HG03103 (cell line): ENCODE data around the gene CDK18.

Source experiments
- ATAC-seq: cut with Tn5 transposase; IDR thresholded peaks from one replicate; pipeline ENCODE4 v1.9.1; 2021; ENCODE audit warnings: low read depth; ENCODE audit not compliant: unreplicated experiment

The CDK18 gene

DNA sequence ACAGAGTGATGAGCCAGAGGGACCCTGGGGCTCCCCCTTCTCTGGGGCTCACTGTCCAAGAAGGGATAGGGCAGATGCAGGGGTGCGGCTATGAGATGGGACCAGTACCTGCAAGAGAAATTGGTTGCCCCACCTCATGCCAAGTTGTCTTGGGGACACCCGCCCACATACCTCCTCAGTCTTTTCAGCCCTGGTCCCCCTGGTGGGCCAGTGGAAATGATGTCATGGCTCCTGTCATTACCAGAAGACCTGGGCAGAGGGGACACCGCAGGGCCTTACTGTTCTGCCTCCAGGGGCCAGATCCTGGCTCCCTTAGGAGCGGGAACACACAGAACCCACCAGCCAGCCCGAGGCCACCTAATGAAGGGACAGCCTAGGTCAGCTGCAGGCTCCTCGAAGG is 63.2 kb downstream of the CDK18 start:
- ATAC-seq = no peak

DNA sequence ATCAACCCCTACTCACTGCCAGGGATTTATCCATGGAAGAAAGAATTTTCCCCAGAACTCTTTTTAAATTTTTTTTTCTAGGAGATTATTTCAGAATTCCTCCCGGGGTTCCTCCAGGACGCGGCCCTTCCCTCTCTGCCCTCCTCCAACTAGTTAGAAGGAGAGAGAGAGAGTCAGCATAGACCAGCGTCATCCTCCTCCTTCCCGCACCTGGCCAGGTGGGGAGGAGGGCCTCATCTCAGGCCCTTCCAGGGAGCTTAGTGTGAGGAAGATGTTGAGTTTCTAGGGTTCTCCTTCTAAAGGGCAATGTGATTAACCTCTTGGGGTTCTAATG is 63.6 kb downstream of the CDK18 start:
- ATAC-seq = no peak

DNA sequence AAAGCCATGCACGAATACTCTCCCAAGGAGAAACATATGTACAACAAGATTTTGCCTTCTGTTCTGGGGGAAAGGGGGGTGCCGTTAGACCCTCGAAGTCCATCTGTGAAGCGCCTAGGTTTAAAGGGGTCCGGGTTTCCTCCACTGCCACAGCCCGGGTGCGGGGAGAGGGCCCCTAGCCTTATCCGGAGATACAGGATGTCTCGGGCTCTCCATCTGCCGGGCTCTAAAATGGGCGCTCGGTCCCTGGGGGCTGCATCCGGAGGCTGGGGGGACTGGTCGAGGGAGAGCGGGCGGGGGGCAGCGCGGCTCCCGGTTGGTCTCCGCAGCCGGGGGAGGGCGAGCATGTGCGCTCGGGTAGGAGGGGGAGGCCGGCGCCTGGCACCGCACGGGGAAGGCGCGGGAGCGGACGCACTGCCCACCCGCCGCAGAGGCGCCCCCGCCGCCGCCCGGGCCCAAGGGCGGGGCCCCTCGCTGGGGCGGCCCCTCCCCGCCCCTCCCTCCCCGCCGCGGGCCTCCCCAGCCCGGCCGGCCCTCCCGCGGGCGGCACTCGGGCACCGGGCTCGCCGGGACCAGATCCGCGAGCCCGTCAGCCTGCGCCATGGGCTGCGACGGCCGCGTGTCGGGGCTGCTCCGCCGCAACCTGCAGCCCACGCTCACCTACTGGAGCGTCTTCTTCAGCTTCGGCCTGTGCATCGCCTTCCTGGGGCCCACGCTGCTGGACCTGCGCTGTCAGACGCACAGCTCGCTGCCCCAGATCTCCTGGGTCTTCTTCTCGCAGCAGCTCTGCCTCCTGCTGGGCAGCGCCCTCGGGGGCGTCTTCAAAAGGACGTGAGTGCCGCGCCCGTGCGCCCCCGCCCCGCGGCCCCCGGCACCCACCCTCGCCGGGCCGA is 64.2 kb downstream of the CDK18 start:
- ATAC-seq = no peak

DNA sequence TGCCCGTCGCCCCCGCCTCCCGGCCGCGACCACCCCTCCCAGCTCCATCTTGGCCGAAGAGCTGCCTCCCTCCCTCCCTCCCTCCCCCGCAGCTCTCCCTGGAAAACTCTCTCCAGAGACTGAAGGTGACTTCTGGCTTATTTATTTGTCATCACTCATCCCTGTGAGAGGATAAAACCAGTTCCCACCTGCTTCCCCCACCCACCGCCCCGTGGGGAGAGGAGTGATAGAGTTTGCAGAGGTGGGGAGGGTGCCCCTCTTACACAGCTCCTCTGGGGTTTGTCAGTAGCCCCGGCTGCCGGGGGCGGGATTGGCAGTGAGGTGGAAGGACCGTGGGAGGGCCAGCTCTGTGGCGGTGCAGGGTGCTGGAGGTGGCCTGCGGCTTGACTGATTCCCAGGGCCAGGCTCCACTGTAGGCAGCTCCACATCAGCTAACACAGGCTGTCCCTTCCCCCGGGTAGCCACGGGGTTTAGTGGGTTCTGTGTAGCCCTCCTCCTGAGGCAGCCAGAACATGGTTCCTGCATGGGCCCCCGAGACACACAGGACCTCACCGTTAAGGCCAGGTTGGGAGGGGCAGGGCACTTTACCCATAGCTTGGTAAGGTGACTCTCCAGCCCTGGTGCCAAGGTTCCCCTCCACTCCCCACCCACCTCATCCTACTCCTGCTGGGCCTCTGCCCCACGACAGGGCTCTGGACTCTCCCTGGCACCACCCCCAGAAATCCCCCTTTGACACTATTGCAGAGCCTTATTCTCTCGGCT is 65.1 kb downstream of the CDK18 start:
- ATAC-seq = no peak

DNA sequence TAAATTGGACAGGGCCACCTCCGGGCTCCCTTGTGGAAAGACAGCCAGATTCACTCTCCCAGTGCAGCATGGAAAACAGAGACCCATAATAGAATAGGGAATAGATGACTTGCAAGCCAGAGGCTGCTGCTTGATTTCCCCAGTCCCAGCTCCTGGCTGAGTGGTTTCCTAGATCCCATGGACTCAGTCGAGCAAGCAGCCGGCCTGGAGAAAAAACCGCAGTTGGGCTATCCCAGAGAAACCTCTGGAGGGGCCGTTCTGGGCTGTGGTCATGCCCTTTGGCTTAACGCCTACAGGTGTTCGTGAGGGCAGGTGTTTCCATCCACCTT is 65.7 kb downstream of the CDK18 start:
- no peak for ATAC-seq

DNA sequence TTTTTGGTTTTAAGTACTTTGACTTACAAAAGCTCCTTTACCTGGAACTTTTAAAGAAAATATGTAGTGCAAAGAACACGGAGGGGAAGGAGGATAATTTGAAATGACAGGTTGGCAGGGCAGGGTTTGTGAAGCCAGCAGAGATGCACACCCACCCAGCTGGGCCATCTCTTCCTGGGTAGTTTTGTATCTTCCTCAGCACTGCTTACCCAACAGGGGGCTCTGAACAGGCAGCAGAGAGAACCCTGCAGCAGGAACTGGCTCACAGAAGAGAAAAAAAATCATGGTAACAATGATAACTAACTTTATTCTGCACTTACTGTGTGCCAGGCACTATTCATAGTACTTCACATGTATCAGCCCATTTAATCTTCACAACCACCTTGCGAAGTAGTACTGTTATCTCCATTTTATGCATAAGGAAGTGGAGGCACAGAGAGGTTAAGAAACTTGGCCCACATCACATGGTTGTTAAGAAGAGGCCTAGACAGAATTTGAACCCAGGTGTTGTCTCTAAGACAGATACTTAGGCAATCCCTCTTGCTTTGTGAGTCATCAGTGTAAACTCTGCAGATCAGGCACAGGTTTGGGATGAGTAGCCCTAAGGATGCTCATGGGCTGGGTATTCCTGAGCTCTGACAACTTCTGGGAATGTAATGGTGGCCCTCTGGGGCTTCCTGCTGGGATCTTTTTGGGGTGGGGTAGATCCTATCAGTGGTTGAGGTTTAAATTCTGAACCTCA is 66.5 kb downstream of the CDK18 start:
- no peak for ATAC-seq

DNA sequence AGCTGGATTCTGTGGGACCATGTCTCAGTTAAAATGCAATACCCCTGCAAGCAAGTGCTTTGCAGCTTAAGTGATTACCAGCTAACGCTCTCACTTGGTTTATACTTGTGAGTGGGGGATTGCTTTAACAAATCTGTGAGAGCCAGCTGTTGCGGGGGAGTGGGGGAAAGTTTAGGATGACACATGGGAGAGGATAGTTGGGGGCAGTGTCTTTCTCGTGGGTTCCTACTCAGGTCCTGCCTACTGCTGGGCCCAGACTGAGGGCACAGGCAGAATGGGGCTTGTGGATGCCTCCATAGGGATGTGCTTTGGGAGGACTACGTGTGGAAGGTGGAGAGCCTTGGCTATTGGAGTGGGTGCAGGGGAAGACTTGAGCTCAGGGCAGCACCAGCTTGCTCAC is 67.3 kb downstream of the CDK18 start:
- no peak for ATAC-seq

DNA sequence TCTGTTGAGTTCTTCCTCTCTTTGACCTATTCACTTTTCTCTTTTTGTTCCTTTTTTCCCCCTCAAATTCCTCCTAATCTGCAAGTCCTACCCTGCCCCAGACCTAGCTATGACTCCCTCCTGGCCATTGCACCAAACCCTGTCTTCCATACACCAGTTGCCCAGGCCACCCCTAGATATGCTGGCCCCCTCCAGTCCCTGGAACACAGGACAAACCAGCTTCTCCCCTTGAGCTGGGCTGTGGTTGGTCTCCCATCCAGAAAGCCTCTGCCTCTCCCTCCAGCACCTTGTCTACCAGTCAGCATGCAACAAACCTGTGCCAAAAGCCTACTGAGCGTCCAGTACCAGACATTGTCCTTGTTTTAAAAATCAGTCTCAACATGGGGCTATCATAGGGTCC is 68.0 kb downstream of the CDK18 start:
- no peak for ATAC-seq

DNA sequence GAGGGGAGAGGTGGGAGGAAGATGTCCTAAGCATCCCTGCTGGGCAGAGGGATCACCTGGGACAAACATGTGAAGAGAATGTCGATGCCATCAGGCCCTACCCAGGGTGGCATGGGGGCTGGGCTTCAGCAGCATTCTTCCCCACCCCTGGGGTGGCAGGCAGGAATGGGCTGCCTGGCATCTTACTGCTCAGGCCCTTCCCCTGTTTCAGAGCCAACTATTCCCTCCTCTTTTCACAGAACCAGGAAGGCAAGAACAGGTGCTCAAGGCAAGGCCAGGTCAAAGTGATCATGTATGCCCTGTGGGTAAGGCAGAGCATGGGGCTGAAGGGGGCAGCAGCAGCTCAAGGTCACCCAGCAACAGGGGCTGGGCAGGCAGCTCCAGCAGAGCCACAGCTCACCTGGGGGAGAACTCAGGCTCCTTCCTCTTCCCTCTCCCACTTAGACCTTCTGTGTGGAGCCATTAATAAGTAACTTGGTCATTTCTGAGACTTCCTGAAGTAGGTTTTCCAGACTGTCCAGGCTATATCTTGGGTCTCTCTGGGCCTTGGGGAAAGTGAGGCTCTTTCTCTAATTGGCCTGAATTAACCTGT is 70.9 kb downstream of the CDK18 start:
- ATAC-seq = no peak

DNA sequence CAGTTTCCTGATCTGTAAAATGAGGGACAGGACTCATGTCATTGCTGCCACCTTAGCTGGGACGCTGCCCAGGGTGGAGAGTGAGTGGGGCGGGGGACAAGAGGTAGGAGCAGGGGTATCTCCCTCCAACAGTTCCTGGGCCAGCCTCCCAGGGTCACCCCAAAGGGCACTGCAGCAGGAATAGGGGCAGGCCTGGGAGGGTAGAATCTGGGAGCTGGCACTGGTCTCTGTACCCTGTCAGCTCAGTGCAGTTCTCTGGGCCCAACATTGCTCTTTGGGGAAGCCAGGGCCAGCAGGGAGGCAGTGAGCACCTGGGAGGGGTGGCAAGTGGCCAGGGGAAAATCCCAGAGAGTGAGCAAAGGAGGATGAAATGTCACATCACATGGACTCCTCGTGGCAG is 71.5 kb downstream of the CDK18 start:
- ATAC-seq = no peak

DNA sequence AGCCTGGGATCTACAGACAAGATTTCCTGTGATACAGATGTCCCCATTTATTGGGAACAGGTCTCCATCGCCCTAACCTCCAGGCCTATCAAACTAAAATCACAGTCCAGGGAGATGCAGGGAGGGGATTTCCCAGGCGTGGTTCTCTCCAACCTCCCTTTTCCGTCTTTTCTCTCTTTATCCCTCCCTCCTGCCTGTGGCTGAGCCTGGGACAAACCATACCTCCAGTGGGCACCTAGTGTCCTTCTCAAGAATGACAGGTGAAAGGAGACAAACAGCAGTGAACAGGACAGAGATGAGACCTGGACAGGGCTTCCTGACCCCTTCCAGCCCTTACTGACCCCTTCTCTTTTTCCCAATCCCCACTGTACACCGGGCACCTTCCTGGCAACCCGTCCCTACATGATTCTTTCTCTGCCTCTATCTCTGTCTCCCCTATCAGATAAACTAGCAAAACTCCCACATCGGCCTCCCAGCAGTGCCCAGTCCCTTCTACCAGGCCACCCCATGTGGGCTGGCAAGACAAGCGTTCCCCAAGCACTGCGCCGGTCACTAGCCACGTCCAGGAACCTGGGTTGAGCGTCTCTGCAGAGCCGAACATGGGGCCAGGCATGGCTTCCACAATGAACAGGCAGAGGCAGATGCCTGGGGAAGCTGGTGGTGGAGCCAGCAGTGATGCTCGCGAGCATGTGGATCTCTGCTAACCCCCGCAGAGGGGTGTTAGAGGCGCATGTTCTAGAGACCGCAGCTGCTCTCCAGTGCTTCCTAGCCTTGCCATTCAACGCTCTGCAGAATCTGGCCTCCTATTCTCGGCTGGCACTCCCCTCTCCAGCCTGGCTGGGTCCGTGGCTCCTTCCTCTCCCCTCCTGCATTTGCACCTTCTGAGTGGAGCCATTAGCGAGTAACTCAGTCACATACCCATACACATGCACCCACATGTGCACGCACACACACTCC is 72.6 kb downstream of the CDK18 start:
- no peak for ATAC-seq

DNA sequence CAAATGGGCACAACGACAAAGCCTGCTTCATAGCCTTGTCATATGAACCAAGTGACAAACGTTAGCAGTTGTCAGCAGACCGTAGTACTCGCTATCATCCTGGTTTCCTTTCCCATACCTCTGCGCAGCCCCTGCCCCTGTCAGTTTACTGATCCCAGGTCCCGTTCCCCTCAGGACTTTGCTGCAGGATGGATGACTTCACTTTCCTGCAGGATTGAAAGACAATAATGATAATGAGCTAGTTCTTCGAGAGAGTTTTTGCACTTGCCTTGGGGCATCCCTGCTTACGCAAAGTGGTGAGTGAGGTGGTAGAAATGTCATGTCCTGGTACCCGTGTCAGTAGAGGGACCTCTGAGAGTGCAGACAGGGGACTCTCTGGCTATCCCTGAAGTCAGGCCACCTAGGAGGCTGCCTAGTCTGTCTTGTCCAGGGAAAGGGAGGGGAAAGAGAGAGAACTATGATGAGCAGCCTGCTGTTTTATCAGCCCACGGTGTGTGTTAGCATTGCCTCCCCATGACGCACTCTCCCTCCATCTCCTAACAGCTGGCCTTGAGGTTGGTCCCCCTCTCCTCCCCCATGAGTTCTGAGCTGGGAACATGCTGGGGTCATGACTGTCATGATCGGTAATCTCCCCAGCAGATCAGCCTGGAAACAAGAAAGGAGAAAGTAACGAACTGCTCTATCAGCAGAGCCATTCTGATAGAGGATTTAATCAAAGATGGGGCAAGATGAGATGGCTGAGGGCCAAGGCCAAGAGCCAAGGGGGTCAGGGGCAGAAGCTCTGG is 73.6 kb downstream of the CDK18 start:
- no peak for ATAC-seq

DNA sequence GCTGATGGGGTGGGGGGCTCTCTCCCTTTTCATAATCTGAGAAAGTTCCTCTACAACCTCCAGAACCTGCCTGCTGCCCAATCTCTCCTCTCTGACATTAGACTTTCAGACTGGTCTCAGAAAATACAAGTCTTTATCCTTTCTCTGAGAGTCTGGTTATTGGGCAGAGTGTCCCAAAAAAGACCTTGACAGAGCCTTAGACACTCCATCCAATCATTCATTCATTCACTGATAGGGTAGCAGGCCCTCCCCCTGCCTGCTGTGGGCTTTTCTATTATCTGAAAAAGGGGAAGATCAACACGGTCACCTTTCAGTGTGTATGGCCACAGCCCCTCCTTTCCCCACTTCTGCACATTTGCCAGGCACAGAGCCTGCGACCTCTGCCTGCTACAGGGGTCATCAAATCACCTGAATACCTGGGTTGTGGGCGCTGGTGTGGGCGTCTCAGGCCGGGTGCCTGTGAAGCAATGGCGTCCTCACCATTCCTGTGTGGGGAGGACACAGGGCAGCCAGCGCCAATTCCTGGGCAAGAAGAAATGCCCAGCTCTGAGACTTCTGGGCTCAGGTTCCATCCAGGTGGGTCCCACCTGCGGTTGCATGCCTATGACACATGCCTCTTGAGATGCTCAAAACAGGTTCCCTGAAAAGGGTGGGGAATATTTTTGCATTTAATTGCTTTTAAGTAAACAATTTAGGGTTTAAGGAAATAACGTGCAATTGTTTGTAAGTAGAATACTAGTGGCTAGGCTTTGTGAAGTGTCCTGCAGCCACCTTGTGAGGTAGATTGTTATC is 74.5 kb downstream of the CDK18 start:
- ATAC-seq = no peak

DNA sequence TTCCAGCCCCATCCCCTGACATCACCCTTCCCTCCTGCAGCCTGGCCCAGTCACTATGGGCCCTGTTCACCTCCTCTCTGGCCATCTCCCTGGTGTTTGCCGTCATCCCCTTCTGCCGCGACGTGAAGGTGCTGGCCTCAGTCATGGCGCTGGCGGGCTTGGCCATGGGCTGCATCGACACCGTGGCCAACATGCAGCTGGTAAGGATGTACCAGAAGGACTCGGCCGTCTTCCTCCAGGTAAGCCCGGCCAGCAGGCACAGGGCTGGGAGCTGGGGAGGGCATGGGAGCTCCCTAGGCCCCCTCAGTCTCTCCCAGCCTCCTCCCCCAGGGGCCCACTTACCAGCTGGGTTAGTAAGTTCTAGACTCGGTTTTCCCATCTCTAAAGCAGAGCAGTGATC is 75.2 kb downstream of the CDK18 start:
- ATAC-seq = no peak

DNA sequence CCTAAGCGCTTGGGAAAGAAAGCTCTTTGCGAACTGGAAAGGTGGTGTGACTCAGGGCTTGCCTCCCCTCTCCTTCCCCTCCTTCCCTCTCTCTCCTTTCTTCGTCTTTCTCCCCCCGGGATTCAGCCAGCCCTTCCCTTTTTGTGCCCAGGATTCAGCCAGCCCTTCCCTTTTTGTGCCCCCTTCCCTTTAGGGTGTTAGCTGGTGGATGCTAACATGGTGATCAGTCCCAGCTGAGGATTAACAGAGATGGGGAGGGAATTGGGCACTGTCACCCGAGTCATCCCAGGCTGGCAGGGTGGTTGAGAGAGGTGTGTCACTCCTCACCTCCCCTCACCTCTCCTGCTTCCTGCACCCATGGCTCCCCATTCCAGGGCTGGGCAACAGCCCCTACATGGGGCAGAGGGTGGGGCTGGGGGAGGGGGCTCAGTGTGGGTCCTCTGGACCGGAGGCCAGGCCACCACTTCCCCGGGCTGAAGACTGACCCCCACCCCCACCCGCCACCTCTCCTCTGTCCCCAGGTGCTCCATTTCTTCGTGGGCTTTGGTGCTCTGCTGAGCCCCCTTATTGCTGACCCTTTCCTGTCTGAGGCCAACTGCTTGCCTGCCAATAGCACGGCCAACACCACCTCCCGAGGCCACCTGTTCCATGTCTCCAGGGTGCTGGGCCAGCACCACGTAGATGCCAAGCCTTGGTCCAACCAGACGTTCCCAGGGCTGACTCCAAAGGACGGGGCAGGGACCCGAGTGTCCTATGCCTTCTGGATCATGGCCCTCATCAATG is 75.9 kb downstream of the CDK18 start:
- ATAC-seq = no peak

DNA sequence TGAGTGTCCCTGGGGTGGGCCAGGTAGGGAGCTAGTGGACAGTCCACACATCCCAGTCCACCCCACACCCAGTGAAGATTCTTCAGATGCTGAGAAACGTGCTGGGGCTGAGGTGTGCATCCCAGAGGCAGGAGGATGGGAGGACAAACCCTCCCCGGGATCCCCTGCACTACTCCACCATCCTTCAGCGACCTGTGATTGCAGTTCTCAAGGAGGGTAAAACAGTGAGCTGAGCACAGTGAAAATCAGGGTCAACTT is 76.4 kb downstream of the CDK18 start:
- no peak for ATAC-seq

DNA sequence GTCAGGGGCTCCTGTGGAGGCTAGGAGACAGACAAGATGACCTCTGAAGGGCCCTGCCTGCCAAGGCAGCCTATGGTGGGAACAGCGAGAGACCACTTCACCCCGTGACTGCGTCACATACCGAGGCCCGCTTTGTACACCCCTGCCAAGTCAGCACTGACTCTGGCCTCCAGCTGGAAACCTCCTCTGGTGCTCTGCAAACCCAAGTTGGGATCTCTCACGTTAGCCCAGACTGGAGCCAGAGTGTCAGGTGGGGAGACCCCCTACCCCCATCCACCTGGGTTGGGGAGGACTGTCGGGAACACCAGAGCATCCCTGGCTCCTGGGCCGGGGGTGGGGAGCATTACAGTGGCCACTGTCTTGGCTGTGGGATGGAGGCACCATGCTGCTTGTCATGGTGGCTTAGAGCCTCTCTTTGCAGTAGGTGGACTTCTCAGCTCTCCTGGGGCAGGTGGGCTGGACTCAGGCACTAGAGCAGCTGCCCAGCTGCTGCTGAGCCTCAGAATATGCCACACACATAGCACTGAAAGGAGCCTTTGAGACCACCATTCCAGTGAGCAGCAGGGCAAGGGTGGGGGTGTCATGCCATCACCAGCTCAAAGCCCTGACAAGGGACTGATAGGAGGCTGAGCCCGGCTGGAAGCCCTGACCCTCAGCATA is 77.0 kb downstream of the CDK18 start:
- ATAC-seq = no peak

DNA sequence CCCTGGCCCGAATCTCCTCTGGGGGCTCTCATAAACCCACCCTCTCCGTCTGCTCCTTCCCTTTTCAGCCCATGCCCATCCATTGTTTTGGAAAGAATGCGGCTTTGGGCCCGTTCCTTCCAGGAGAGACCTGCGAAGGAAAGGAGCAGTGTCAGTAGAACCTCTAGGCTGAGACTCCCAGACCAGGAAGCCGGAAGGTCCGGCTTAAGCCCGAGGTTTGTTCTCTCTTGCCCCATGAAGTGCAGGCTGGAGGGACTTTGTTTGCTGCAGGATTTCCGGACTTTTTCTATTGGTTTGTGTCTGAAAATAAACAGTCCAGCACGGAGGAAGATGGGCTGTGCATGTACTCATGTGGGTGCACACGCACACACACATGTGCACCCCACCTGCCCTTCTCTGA is 77.6 kb downstream of the CDK18 start:
- no peak for ATAC-seq
